Small intestine (tissue), 7 donors: ENCODE results near the gene LPXN. TPM values are rescaled to one million over a fixed set of nuclear protein-coding genes. Genes with fewer than 3 reads are reported as not detected.
A peak's percentile ranks its signal among the peaks of the same experiment; 100 is the strongest.
"Not testable (repeated sequence)": the region's sequence is repeated elsewhere in the genome, so short reads cannot be mapped to it uniquely, and the experiment has no call there.

ENCODE experiments used
- DNase-seq, 2 donors: peaks; one replicate each; pipeline versions ENCODE4 v3.0.0 to v3.0.0-alpha.2; 2013
- FAIRE-seq: peaks from 2 replicates; lab custom pipeline; 2012; peaks lifted over from hg19 to GRCh38; lab: Jason Lieb, UNC
- H3K27ac ChIP-seq, 3 donors: one replicate each; pipeline ENCODE4 v1.5.1; 2013; ENCODE audit warnings: low read length in 2 of 3, mild to moderate bottlenecking in 2 of 3, control low read depth in 1 of 3, inconsistent platforms in 1 of 3, low read depth in 1 of 3, moderate library complexity in 1 of 3
- H3K27me3 ChIP-seq, 3 donors: one replicate each; pipeline ENCODE4 v1.6.1; 2013; ENCODE audit warnings: low read length in 3 of 3, inconsistent platforms in 1 of 3; ENCODE audit not compliant: control insufficient read depth in 3 of 3, insufficient read depth in 3 of 3
- H3K36me3 ChIP-seq, 3 donors: one replicate each; pipeline ENCODE4 v1.6.1; 2013; ENCODE audit warnings: low read length in 3 of 3, inconsistent platforms in 1 of 3, low read depth in 1 of 3, mild to moderate bottlenecking in 1 of 3, moderate library complexity in 1 of 3; ENCODE audit not compliant: control insufficient read depth in 3 of 3, insufficient read depth in 2 of 3
- H3K4me1 ChIP-seq, 3 donors: one replicate each; pipeline ENCODE4 v1.6.1; 2013; ENCODE audit warnings: low read length in 2 of 3, inconsistent platforms in 1 of 3, low read depth in 1 of 3, mild to moderate bottlenecking in 1 of 3, moderate library complexity in 1 of 3; ENCODE audit not compliant: control insufficient read depth in 3 of 3, insufficient read depth in 2 of 3
- H3K4me3 ChIP-seq, 3 donors: one replicate each; pipeline ENCODE4 v1.5.1; 2013; ENCODE audit warnings: low read length in 3 of 3, control low read depth in 1 of 3, inconsistent platforms in 1 of 3, low read depth in 1 of 3, mild to moderate bottlenecking in 1 of 3, moderate library complexity in 1 of 3
- H3K9me3 ChIP-seq, 2 donors: one replicate each; pipeline ENCODE4 v1.6.1; 2013; ENCODE audit warnings: low read depth in 1 of 2, low read length in 1 of 2; ENCODE audit not compliant: control insufficient read depth in 2 of 2, insufficient read depth in 1 of 2
- WGBS, 3 donors: extraction: QIAGEN DNeasy Blood & Tissue Kit; methylation state at CpG; one replicate each; pipeline ENCODE4 v1.1.7; 2013; 5-methylcytosine and 5-hydroxymethylcytosine counted together
- polyA plus RNA-seq, 4 donors: library from polyadenylated mRNA; stranded (reverse) in 3 of 4; unstranded in 1 of 4; fragments of 200-250 nt in 3 of 4; fragments of 120-200 nt in 1 of 4; gene quantifications; one replicate each; pipeline versions ENCODE4 v1.2.1 to v1.2.3, GENCODE V29; 2013
- donor health status: healthy with polysubstance abuse.
- donor health status: control.
- donor health status: control.
- donor health status: Bipolar disorder and iron deficiency.
- donor health status: healthy.

Gene LPXN
- polyA plus RNA-seq, 4 donors = 5.3 to 14.0 (median 8.6) TPM

DNA sequence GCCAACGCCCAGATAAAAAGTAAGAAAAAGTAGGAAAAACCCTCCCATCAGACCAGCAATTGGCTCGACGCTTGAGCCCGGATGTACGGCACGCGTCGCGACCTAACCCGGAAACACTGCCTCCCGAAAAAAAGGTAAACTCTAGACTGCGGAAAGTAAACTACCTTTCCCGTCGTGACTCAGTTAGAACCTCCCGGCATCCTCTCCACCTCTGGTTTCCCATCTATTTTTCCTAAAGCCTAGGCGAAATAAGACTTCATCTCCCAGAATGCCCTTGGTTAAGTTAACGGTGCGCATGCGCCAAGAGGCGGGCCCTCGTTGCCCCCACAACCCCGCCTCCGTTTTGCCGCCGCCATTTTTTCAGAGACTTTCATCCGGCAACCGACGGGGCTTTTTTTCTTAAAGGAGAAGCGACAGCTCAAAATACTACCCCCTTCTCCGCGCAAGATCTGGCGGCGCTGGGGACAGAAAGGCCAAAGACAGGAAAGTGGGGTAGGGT is 2.5 kb upstream of the LPXN start:
- 0 to 1% (median 1%) methylated on average over 33 of the region's 33 CpGs for WGBS, 3 donors
- Histone ChIP-seq H3K9me3 (no peaks in the 10 kb centered on the region), H3K27ac (peak overlapping the region; percentile 97 to 100 (median 98)), H3K4me3 (peak overlapping the region; percentile 90 to 99 (median 92)), H3K27me3 (no peaks in the 10 kb centered on the region), H3K36me3 (peaks cover 0 to 3% (median 1%) of the 10 kb centered on the region in 3 donors), H3K4me1 (peaks cover 9 to 11% (median 10%) of the 10 kb centered on the region in 3 donors)
- DNase-seq = peak; percentile 98 to 99
- peak; percentile 88 for FAIRE-seq

DNA sequence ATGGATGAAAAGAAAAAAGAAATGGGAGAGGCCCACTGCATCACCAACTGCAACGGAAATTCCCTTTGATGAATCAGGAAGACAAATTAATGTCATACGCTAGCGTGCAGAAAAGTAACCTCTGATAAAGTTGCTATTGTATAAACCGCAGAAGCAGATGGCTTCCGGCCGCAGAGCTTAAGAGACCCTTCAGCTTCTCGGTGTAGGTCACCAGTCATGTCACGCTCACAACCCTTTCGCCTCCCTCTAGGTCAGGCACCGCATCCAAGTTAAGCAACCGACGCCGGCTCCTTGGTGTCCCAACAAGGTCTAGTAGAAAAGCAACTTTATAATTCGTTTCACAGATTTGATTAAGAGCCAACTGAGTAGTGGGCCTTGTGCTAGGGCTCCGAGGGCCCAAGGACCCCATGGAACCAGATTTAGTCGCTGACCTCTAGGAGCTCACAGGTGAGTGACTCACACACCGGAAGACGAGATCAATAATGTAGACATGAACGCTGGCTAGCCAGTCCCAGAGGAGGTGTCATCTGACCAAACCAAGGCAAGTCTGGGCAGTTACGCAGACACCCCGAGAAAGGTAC is 2.0 kb upstream of the LPXN start:
- H3K4me1 ChIP-seq = peaks cover 9 to 11% (median 10%) of the 10 kb centered on the region in 3 donors
- FAIRE-seq (no peak), DNase-seq (no peak)
- H3K36me3 ChIP-seq = peaks cover 0 to 3% (median 1%) of the 10 kb centered on the region in 3 donors
- peak overlapping the region; percentile 68 to 92 (median 90) for H3K4me3 ChIP-seq
- H3K9me3 ChIP-seq = no peaks in the 10 kb centered on the region
- 0% methylated on average over 21 of the region's 21 CpGs for WGBS, 3 donors
- H3K27ac ChIP-seq = peak overlapping the region; percentile 97 to 100 (median 98)
- H3K27me3 ChIP-seq = no peaks in the 10 kb centered on the region

DNA sequence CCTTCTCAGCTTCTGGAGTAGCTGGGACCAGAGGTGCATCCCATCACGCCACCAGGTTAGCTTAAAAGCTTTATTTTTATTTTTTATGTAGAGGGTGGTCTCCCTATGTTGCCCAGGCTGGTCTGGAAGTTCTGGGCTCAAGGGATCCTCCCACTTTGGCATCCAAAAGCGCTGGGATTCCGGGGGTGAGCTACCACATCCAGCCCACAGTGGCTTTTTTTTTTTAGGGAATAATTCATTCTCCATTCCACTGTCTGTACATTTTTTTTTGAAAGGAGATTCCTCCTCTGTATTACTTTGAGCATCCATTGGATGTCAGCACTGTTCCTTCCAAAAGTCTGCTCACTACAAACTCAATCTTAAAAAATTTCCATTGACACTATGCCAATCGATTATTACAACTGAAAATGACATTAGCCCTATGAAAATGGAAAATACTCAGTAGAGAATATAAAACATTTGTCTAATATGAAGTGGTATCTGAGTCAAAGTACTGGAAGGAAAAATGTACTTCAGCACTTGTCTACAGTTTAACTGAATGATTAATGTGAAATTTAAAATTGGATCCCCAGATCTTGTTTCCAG is 1.3 kb upstream of the LPXN start:
- Histone ChIP-seq H3K27ac (peak overlapping the region; percentile 97 to 100 (median 98)), H3K36me3 (peaks cover 0 to 3% (median 1%) of the 10 kb centered on the region in 3 donors), H3K4me3 (peak overlapping the region; percentile 68 to 92 (median 90)), H3K9me3 (no peaks in the 10 kb centered on the region), H3K27me3 (no peaks in the 10 kb centered on the region), H3K4me1 (peaks cover 9 to 10% (median 10%) of the 10 kb centered on the region in 3 donors)
- DNase-seq (peak; percentile 43 to 49), FAIRE-seq (no peak)
- WGBS, 3 donors = 13 to 29% (median 21%) methylated on average over 4 of the region's 4 CpGs

DNA sequence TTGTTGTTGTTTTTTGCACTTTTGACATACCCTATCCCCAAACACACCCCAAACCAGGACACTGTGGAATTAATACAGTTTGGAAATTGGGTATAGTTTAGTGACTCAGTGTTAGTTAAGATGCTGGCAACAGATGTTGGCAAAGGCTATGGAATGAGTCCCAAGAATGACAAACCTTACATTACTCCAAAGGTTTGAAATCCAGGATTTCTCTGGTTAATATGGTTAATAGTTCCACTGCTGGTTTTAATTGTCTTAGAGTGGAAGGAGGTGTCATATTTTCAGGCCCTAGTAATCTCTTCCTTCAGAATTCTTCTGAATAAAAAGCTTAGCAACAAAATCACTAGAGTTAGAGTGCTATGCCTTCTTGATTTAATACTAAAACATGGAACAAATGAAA is 775 bp downstream of the LPXN start:
- no peak for FAIRE-seq
- peak overlapping the region in 2 of 3 donors; percentile 41 to 79 for H3K27ac ChIP-seq
- peak overlapping the region in 1 of 3 donors; percentile 47 for H3K4me3 ChIP-seq

DNA sequence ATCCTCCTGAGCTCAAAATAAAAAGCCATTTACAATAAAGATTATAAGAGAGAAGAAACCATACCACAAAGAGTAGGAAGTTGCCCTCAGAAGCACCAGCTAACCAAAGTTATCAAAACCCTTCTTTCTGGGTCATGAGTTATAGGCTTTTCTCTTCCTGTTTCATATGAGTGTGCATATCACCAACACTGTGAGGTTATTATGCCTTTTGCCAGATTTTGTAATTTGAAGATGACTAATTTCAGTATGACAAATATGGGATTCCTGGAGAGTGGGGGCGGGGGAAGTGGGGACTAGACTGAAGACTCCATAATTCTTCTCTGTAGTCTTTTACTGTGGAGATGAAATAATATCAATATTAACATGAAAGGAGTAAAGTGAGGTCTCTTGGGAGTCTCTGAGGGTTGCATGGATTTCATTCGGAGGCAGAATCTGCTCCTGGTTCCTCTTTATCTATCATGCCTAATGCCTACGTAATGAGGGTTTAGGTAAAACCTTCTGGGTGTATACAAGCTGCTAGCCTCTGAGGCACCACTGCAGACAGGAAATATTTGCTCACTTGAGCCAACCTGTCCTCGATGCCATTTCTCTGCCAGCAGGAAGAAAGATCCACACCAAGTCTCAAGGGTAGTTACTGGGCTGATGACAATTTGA is 2.1 kb downstream of the LPXN start:
- WGBS, 3 donors = 56 to 73% (median 57%) methylated on average over 4 of the region's 4 CpGs
- H3K4me3 ChIP-seq = no peak overlapping the region
- DNase-seq (no peak), FAIRE-seq (no peak)
- H3K27ac ChIP-seq = peak overlapping the region in 2 of 3 donors; percentile 24 to 82
- peaks cover 6 to 8% (median 7%) of the 10 kb centered on the region in 3 donors for H3K4me1 ChIP-seq
- no peaks in the 10 kb centered on the region for H3K27me3 ChIP-seq
- H3K9me3 ChIP-seq = no peaks in the 10 kb centered on the region
- H3K36me3 ChIP-seq = peaks cover 0 to 9% (median 4%) of the 10 kb centered on the region in 3 donors

More for the DNA sequence above, 775 bp downstream of the LPXN start:
- H3K36me3 ChIP-seq = peaks cover 0 to 2% (median 2%) of the 10 kb centered on the region in 3 donors
- peaks cover 6 to 8% (median 7%) of the 10 kb centered on the region in 3 donors for H3K4me1 ChIP-seq
- no peaks in the 10 kb centered on the region for H3K9me3 ChIP-seq
- DNase-seq = no peak
- H3K27me3 ChIP-seq = no peaks in the 10 kb centered on the region

DNA sequence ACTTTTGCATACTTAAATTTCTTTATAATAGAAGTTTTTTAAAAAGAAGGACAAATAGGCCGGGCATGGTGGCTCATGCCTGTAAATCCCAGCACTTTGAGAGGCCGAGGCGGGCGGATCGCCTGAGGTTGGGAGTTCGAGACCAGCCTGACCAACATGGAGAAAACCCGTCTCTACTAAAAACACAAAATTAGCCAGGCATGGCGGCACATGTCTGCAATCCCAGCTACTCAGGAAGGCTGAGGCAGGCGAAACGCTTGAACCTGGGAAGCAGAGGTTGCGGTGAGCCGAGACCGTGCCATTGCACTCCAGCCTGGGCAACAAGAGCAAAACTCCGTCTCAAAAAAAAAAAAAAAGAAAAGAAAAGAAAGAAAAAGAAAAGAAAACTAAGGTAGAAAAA is 2.8 kb downstream of the LPXN start:
- not testable (repeated sequence) for H3K9me3 ChIP-seq, H3K4me1 ChIP-seq, FAIRE-seq, DNase-seq, H3K27me3 ChIP-seq, H3K36me3 ChIP-seq, H3K4me3 ChIP-seq
- 69 to 82% (median 78%) methylated on average over 14 of the region's 14 CpGs for WGBS, 3 donors
- H3K27ac ChIP-seq = peak overlapping the region in 1 of 3 donors; percentile 42

DNA sequence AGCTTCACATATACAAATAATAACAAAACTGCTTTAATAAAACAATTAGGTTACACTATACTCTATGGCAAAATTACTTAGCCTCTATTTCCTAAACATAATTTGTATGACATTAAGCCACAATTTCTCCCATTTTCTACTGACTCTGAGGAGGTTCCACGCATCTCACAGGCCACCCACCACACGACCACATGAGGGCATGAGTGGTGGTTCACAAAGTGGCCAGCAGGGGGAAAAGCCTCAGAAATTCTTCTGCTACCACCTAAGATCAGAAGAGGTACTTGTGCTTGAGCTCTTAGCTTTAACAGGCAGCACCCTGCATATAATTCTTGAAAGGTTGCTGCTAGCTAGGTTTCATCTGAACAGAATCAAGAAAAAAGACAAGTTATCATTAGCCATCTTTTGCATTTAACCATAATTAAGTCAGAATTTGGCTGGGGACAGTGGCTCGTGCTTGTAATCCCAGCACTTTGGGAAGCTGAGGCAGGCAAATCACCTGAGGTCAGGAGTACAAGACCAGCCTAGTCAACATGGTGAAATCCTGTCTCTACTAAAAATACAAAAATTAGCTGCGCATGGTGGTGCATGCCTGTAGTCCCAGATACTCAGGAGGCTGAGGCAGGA is 7.7 kb downstream of the LPXN start:
- Histone ChIP-seq H3K36me3 (peaks cover 0 to 18% (median 4%) of the 10 kb centered on the region in 3 donors), H3K4me3 (no peak overlapping the region), H3K27me3 (no peaks in the 10 kb centered on the region), H3K4me1 (peaks cover 2 to 12% (median 3%) of the 10 kb centered on the region in 3 donors), H3K9me3 (no peaks in the 10 kb centered on the region), H3K27ac (no peak overlapping the region)
- 48 to 57% (median 53%) methylated on average over 4 of the region's 4 CpGs for WGBS, 3 donors
- peak; percentile 60 to 73 for DNase-seq
- no peak for FAIRE-seq

DNA sequence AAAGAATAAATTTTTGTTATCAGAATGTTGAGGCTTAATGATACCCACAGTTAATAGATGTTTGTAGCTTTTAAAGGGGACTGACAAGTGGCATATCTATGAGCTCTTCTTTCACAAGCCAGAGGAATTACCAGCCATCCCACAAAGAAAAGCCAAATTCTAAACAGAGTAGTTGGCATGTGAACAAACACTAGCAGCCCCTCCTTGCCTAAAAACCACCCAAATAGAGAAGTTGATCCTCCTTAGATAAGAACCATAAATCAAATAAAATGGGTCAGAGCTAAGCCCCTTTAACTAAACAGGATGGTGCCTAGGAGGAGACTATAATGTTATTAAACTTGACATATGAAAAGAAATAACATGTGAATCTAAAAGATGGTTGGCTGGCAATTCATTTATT is 11.4 kb downstream of the LPXN start:
- Histone ChIP-seq H3K36me3 (peaks cover 0 to 11% (median 2%) of the 10 kb centered on the region in 3 donors), H3K4me1 (peaks cover 3 to 29% (median 4%) of the 10 kb centered on the region in 3 donors), H3K27me3 (no peaks in the 10 kb centered on the region), H3K27ac (peak overlapping the region in 1 of 3 donors; percentile 26), H3K9me3 (no peaks in the 10 kb centered on the region), H3K4me3 (no peak overlapping the region)
- FAIRE-seq (no peak), DNase-seq (no peak)
